Measurements from ENCODE around the gene VOPP1.

VOPP1 gene

DNA sequence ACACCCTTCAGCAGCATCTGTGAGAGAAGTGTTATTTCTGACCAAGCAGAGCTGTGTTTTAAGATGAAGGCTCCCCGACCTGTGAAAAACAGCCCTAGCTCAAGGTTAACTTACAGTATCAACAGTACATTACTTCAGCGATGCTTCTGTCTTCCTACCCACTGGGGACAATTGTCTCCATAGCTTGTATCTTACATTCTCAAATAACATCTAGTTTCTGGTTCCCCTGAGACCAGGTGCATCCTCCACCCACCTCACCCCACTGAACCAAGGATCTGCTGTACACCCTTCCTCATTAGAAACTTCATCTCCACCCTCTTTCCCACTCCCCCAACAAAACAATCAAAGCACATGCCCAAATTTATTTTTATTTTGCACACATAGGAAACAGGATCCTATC lies 102.0 kb downstream of the VOPP1 start:
- no peak for DNase-seq (ENCODE audit: low read depth, low spot score)

DNA sequence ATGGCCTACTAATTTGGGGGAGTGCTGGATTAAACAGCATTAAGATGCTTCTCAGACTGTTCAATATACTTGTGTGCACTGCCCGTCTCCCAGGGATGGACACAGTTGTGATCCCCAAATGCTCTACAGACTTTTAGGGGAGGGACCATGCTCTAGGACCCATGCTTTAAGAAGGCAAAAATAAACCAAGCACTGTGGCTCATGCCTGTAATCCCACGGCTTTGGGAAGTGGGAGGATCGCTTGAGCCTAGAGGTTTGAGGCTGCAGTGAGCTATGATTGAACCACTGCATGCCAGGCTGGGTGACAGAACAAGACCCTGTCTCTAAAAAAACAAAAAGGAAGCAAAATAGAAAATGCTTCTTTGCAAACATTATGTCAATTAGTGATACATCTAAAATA lies 102.6 kb downstream of the VOPP1 start:
- DNase-seq (ENCODE audit: low read depth, low spot score), result no peak

DNA sequence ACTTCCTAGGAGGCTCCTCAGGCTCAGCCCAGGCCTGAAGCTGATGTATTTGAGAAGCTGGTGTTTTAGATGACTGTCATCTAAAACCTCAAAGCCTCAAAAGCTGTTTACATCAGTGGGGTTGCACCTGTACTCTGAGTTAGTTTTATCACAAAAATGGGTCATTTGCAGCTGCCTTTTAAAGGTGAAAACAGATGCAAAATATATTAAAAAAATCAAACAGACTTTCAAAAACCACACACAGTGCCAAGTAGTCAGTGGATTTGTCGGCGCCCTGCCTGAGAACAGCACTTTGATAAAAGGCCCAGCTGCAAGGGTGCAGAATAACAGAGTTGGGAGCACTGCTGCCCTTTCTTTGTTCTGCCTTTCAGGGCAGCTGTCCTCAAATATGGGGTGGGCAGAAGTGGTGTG lies 103.0 kb downstream of the VOPP1 start:
- no peak for DNase-seq (ENCODE audit: low read depth, low spot score)

DNA sequence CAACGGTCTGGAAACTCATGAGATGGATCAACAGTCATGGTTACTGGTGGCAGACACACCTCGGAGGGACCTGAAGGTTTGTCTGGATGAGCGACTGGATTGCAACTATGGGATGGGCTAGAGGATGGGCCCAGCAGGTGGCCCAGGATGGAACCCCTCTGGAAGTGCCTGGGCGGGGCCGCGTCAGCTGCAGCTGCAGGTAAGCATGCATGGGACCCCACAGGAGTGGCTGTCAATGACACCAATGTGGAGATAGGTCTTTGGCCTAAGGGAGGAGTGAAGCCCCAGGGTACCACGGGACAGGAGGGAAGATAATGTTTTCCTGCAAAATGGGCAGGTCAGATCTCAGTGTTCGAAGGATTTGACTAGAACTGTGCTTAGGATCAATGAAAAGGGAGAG lies 103.8 kb downstream of the VOPP1 start:
- no peak for DNase-seq (ENCODE audit: low read depth, low spot score)

DNA sequence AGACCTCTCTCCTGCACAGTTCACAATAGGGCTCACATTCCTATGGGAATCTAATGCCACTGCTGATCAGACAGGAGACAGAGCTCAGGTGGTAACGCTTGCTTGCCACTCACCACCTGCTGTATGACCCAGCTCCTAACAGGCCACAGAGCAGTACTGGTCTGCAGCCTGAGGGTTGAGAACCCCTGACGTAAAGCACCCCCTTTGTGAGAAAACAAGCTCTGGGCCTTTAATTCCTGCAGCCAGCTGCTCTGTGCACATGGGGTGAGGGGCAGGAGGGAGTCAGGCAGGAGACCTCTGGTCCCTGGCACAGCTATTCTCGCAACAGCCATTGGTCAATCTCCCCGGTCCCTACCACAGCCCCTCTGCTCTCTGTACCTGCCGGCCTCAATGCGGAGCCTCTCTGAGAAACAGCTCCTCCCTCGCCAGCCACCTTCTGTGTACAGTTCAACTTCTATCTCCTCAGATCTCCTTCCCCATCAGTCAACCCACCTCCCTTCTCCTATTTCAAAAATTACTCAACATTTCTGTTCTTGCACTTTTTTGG lies 105.2 kb downstream of the VOPP1 start:
- DNase-seq (ENCODE audit: low read depth, low spot score), result no peak

DNA sequence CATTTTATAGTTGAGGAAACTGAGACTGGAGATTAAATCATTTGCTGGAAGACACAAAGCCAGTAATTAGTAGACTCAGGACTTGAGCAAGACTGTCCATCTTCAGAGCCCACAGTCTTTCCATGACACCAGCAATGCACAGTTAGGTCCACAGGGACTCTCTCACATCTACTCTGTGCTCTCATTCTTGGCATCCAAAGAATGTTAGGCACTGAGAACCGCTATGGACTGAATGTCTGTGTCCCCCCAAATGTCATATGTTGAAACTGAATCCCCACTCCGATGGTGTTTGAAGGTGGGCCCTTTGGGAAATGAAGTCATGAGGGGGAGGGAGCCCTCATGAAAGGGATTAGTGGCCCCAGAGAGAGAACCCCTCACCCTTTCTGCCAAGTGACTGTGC lies 106.6 kb downstream of the VOPP1 start:
- no peak for DNase-seq (ENCODE audit: low read depth, low spot score)

DNA sequence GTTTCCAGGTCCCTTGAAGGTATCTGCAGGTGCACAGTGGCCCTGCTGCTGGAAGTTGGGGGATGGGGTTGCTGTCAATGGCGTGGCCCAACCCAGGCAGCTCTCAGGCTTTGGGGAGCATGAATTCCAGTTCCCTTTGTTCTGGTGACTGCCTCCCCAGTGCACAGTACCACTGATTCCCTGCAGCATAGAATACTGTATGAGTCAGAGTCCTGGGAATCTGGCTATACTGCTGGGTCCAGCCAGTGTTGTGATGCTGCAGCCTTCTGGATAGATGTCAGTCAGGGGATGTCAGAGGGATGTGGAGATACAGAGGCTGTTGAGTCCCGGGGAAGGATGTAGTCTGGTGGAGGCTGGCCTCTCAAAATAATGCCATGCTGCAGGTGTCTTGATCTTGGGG lies 107.9 kb downstream of the VOPP1 start:
- DNase-seq (ENCODE audit: low read depth, low spot score), result no peak

DNA sequence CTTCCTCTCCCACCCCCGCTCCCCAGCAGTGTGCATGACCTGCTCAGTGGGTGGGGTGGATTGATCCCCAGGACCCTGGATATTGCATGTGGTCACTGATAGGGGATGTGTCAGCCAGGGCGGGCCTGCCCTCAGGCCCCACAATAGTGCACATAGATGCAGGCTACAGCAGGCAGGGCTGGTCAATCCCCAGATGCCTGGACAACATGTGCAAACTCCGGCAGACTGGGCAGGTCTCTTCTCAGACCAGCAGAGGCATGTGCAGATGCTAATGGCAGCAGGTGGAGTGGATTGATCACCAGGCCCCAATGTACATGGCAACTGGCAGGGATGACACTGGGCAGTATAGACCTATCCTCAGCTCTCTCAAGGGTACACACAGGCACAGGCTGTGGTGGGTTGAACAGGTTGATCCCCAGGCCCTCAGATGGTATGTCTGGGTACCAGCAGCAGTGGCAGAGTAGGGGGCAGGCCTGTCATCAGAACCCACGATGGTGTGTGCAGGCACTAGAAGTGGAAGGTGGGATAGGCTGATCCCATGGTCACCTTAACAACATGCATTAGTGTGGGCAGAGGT lies 108.5 kb downstream of the VOPP1 start:
- no peak for DNase-seq (ENCODE audit: low read depth, low spot score)

DNA sequence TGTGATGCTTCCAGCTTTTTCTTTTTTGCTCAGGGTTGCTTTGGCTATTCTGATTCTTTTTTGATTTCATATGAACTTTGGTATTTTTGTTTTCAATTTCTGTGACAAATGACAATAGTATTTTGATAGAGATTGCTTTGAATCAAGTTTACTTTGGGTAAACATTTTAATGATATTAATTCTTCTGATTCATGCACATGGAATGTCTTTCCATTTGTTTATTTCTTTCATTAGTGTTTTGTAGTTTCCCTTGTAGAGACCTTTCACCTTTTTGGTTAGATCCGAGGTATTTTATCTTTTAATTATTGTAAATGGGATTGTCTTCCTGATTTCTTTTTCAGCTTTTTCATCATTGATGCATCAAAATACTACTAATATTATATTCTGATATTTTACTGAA lies 114.0 kb downstream of the VOPP1 start:
- DNase-seq (ENCODE audit: low read depth, low spot score), result no peak

DNA sequence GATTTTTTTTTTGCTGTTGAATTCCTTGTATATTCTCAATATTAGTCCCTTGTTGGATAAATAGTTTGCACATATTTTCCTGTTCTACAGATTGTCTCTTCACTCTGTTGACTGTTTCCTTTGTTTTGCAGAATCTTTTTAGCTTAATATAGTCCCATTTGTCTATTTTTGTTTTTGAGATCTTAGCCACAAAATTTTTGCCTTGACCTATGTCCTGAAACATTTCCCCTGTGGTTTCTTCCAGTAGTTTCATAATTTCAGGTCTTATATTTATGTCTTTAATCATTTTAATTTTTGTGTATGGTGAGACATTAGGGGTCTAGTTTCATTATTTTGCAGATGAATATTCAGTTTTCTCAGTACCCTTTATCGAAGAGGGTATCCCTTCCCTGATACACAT lies 114.5 kb downstream of the VOPP1 start:
- no peak for DNase-seq (ENCODE audit: low read depth, low spot score)

DNA sequence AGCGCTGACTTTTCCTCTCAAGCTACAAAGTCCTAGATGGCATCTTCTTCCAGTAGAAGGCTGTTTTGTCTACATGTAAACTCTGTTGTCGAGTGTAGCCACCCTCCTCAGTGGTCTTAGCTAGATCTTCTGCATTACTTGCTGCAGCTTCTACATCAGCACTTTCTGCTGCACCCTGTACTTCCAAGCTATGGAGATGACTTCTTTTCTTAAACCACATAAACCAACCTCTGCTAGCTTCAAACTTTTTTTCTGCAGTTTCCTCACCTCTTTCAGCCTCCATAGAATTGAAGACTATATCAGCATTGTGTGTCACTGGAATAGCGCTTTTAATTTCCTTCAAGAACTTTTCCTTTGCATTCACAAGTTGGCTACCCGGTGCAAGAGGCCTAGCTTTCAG lies 119.3 kb downstream of the VOPP1 start:
- DNase-seq (ENCODE audit: low read depth, low spot score), result no peak

DNA sequence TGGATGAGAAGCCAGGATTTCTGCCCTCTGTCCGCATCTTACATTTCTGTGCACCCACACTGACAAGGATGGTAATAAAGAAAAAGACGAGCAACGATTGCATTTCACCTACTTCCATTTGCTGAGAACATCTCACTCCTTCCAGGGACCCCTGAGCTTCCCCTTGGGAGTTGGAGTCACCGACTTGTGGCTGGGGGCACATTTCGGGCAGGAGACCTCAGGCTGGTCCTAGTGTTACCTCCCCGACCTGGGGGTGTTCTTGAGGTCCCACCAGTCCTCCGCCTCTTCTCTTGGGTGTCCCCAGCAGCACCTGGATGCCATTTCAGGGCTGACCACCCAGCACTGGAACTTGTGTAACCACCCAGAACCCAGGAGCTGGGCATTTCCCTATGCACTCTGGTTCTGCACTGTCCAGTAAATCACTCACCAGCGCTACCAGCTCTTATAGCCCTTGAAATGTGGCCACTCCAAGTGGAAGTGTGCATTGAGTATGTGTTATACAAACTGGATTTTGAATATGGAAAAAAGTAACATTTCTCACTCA lies 122.2 kb downstream of the VOPP1 start:
- no peak for DNase-seq (ENCODE audit: low read depth, low spot score)

DNA sequence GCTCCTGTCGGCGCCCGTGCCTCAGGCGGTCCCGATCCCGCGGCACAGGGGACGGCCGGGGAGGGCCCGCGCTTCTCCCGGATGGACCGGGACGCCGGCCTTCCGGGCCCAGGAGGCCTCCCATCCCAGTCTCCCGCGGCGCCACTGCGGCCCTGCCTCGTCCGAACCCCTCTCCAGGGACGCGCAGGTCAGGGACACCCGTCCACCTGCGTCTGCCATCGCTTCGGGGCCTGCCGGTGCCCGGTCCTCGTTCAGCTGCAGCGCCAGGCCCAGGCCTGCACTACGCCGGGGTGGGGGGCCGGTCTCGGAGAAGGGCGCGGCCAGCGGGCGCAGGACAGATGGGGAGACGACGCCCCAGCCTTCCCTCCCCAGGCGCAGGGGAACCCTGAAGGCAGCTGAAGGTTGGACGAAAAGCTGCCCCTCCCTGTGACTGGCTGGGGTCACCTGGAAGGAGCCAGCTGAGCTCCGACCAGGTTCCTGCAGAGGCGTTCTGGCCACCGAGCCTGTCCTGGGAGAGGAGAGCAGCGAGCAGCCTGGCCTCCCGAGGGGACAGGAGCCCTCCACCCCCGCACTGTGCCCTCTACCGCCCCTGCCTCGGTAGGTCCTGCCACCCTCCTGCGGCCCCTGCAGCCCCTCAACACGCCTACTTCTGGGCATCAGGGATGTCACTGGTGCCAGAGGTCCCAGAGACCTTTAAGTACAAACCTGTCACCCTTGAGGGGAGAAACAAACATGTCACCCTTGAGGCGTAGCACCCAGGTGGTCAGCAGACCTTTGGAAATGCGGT lies 122.9 kb downstream of the VOPP1 start:
- no peak for DNase-seq (ENCODE audit: low read depth, low spot score)

DNA sequence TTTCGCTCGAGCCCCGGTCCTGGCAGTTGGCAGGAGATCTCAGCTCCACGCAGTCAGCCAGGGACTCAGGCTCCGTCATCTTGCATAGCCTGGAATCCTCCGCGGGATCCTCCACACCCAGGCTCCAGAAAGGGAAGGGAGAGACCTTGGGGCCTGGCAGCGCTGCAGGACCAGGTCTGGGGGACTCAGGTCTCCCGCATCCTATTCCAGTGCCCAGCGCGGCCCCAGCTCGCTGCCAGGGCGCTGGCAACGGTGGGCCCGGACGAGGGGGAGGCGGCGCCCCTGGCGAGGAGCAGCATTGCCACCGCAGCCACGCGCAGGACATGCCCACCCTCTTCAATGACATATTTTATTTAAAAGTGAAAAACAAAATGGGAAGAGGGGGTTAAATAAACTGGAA lies 123.8 kb downstream of the VOPP1 start:
- DNase-seq (ENCODE audit: low read depth, low spot score), result no peak

DNA sequence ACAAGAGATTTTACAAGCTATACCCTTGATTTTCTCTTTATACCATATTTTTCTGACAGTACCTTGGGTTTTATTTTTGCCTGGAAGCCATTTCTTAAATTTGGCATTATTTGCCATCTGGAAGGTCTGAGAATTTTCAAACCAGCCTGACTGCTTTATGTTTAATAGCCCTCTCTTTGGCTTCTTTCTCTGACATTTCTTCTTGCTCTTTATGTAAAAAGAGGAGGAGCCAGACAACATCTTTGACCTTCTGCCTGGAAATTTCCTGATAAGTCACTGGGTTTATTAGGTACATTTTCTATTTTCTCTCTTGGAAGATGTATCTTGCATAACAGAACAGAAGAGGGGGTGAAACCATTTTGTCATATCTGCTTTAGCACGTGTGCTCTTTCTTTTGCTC lies 127.5 kb downstream of the VOPP1 start:
- no peak for DNase-seq (ENCODE audit: low read depth, low spot score)

DNA sequence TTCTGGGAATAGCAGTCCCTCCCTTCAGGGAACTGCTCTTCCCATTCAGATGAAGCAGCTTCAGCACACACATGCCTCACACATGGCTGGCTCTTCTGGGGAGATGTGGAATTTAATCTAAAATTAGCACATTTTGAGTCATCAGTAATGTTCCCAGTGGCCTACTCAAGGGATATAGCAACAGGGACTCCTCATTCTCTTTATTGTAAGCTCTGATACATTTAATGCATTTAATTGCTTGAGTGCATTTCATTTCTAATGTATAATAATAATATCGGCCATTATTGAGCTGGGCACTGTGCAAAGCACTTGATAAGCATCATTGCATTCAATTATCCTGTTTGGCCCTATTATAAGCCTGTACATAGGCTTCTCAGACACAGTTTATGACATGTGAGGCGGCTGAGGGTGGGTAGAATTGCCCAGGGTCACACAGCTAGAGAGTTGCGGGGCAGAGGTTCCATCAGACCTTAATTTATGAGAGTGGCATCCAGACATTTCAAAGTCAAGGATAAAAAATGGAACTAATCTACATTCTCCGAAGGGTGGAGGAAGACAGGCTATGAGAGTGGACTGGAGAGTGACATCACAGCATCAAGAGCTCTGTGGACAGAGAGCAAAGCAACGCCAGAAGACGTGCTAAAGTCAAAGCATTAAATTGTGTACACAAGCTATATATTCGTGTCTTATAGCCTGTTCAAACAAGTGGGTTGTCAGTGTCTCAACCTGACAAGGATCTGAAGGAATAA lies 130.4 kb downstream of the VOPP1 start:
- DNase-seq (ENCODE audit: low read depth, low spot score), result no peak

DNA sequence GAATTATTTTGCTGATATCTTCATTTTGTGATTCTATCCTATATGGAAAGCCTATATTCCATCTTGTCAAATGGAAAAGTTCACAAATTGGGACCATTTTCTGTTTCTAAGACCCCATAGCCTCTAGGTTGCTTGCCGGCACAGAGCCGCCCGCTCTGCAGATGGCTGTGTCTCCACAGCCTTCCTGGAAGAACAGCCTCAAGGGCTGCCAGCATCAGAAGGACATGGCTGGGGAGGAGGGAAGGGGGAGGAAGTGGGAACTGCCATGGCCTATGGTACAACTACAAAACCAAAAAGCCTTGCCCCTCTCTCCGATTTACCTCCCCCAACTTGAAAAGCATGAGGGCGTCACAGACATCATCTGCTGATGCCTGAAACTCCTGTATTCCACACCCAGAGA lies 131.3 kb downstream of the VOPP1 start:
- DNase-seq (ENCODE audit: low read depth, low spot score), result no peak

DNA sequence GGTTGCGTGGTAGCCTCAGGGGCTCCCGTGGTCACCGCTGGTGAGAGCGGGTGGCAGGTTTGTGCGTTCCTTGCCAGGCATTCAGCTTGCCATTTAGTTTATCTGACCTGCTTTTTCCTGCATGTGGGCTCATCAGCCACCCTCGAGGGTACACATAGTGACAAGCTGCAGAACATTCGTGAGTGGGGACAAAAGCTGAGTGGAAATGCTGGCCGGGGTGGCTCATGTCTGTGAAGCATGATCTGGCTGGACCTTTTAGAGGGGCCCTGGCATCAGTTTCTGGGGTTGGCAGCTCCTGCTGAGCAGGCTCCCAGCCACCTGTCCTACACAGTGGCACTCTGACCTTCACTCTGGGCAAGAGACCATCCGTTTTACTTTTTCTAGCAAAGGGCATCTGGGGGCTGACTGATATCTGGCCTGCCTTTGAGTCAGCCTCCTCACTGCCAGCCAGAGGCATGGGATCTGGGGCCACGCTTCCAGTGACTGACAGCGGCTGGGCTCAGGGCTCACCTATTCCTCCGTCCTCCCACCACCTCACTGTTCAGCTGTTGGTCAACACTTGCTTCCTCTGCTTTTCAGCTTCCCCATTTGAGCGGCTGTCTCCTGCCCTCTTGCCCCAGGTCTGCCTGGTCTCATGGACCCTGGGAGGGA lies 132.1 kb downstream of the VOPP1 start:
- DNase-seq (ENCODE audit: low read depth, low spot score), result no peak

DNA sequence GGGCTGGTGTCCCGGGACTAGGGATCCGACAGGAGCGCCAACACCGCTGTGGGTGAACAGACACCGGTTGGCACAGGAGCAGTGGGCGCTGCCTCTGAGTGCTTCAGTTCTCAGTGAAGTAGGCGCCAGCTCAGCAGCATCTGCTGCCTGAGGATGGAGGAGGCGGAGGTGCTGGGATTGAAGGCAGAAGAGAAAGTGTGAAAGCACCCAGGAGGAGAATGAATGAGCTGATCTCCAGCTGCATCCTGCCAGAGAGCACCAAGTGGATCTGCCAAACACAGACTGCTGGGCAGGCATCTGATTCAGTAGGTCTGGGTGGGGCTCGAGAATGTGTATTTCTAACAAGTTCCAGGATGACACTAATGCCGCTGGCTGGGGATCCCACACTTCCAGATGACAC lies 132.7 kb downstream of the VOPP1 start:
- no peak for DNase-seq (ENCODE audit: low read depth, low spot score)

DNA sequence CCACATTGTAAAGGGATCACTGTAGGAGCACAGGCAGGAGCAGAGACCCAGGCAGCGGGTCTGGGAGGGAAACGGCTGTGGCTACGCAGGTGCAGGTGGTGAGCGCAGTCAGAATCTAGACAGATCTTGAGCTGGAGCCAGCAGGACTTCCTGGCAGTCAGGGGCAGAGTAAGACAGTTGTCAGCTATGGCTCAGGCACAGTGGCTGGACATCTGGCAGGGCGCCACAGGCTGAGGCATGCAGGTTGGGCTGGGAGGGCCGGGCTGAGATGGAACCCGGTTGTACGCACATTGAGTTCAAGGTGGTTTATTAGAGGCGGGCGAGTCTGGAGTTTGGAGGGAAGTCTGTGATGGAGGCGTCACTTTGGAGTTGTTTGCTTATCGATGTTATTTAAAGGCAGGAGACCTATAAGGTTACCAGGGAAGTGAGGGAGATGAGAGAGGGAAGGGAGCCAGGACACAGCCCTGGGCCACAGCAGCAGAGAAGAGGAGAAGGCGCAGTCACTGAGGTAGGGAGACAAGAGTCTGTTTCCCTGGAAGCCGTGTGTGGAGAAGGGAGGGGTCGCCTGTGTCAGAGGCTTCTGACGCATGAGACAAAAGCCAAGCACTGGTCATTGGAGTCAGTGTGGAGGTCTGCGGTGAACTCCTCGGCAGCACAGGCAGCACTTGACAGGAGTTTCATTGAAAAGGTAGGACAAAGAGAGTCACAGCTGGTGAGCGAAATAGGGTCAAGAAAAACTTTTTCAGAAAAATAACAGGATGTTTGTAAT lies 133.4 kb downstream of the VOPP1 start:
- DNase-seq (ENCODE audit: low read depth, low spot score), result no peak

DNA sequence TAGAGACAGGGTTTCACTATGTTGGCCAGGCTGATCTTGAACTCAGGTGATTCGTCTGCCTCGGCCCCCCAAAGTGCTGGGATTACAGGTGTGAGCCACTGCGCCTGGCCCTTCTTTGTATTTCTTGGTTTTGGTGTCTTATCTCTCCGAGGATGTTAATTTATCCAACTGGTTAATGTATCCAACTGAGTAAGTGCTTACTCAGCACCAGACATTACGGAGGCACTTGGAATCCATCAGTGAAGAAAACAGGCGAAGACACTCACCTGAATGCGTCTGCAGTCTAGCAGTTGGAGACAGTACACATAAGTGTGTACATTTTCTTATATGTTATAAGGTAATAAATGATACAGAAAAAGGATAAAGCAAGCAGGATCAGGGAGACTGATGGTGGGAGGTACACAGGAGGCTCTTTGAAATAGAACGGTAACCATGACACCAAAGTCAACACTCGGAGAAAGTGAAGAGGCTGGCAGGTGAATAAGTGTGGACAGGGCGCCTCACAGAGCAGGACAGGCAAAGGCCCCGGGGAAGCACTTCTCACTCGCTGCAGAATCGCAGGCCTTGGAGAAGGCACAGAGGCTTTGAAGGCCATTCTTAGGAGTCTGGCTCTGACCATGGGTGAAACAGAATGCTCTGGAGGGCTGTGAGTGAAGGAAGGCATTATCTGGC lies 134.1 kb downstream of the VOPP1 start:
- no peak for DNase-seq (ENCODE audit: low read depth, low spot score)
